Kasumi-1 (cell line): Measurements from ENCODE around the gene RAET1E.
A peak's percentile ranks its signal among the peaks of the same experiment; 100 is the strongest.

Experiments
- DNase-seq, 2 experiments: peaks; one replicate each; lab custom pipeline; 2025; lab: John Stamatoyannopoulos, UW

The RAET1E gene

GRCh38 chr6:149890629-149891045 lies 7.3 kb downstream of the RAET1E start:
- no peak for DNase-seq

GRCh38 chr6:149889326-149889725 lies 8.6 kb downstream of the RAET1E start:
- DNase-seq = no peak

GRCh38 chr6:149888659-149889058 lies 9.3 kb downstream of the RAET1E start:
- DNase-seq = no peak

GRCh38 chr6:149888093-149888492 lies 9.8 kb downstream of the RAET1E start:
- no peak for DNase-seq

- no peak for DNase-seq
Measured at GRCh38 chr6:149887343-149887742, 10.6 kb downstream of the RAET1E start.

GRCh38 chr6:149885888-149886287 lies 12.0 kb downstream of the RAET1E start:
- DNase-seq = no peak

GRCh38 chr6:149884617-149885016 lies 13.3 kb downstream of the RAET1E start:
- no peak for DNase-seq

GRCh38 chr6:149884215-149884614 lies 13.7 kb downstream of the RAET1E start:
- no peak for DNase-seq

GRCh38 chr6:149881860-149882259 lies 16.1 kb downstream of the RAET1E start:
- DNase-seq = no peak

GRCh38 chr6:149881066-149881766 lies 16.7 kb downstream of the RAET1E start:
- DNase-seq = no peak

- DNase-seq = no peak
Measured at GRCh38 chr6:149877659-149878058, 20.3 kb downstream of the RAET1E start.

GRCh38 chr6:149876241-149876933 lies 21.5 kb downstream of the RAET1E start:
- DNase-seq = no peak

GRCh38 chr6:149872233-149872632 lies 25.7 kb downstream of the RAET1E start:
- DNase-seq = no peak

GRCh38 chr6:149871182-149871581 lies 26.7 kb downstream of the RAET1E start:
- DNase-seq = no peak

GRCh38 chr6:149869275-149869892 lies 28.5 kb downstream of the RAET1E start:
- DNase-seq = no peak

GRCh38 chr6:149867876-149868640 lies 29.9 kb downstream of the RAET1E start:
- DNase-seq = peak in 1 of 2 experiments; percentile 7

- peak; percentile 87 to 89 for DNase-seq
Measured at GRCh38 chr6:149864578-149865535, 33.1 kb downstream of the RAET1E start.

- DNase-seq = peak; percentile 52 to 65
Measured at GRCh38 chr6:149863698-149864577, 34.0 kb downstream of the RAET1E start, which contains the start of gene LRP11. Gene LRP11 (minus strand): TSS chr6:149864359. CDS start chr6:149864020, 339 bp downstream.

GRCh38 chr6:149862922-149863697 lies 34.8 kb downstream of the RAET1E start:
- peak; percentile 38 to 50 for DNase-seq
